GM19438 (cell line): Measurements from ENCODE around the gene PRPF6.

Source experiments
- ATAC-seq: cut with Tn5 transposase; IDR thresholded peaks from one replicate; pipeline ENCODE4 v1.9.1; 2021; ENCODE audit warnings: low read depth; ENCODE audit not compliant: unreplicated experiment

The PRPF6 gene

DNA sequence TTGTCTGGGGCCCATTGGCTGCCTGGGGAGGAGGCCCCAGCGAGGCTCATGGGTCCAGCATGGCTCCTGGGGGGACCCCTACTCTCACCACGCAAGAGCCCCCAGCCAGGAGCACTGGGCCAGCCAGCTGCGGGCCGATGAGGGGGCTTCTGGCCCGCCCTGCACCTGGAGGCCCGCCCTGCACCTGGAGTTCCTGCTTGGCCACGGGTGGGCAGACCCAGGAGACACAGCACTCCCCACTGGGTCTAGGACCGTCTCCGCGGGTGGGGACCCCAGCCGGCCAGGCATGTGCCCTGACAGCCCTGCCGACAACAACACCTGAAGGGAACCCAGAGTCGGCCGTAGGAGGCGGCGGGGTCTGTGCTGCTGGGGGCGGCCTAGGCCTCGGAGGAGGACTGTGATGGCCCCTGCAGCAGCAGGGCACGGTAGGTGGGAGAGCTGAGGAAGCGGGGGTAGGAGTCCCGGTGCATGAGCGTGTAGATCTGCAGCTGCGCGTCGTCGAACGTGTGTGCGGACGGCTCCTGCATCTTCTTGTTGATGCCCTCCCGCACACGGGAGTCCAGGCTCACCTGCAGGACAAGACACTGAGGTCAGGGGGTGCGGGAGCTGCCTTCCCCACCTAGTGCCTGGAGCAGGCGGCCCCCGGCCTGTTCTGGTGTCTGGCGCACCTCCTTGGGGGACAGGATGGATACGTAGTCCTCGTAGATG lies 92.7 kb downstream of the PRPF6 start:
- ATAC-seq, result no peak

DNA sequence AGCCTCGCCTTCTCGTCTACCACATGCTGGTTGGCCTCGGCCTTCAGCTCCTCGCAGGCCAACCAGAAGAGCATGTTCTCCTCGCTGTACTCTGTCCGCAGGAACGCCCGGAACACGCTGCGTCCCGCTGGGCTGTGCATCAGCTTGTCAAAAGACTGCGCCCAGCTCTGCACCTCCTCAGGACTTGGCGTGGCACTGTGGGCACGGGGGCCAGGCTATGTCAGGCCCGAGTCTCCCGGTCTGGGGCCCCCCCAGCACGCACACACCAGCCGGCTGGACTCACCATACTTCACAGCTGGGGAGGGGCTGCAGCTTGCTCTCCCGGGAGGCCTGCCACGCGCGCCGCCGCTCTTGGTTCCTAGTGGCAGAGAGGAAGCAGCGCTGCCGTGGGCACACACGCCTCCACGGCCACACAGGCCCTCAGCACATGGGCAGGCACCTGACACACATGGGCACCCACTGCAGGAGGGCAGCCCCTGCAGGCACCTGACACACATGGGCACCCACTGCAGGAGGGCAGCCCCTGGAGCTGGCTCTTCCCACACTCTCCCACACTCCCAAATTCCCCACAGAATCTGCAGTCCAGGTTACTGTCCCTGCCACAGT lies 93.4 kb downstream of the PRPF6 start:
- ATAC-seq, result no peak

GRCh38 chr20:64074963-64075362 lies 94.0 kb downstream of the PRPF6 start:
- ATAC-seq, result no peak

GRCh38 chr20:64075556-64075955 lies 94.6 kb downstream of the PRPF6 start:
- ATAC-seq, result no peak

DNA sequence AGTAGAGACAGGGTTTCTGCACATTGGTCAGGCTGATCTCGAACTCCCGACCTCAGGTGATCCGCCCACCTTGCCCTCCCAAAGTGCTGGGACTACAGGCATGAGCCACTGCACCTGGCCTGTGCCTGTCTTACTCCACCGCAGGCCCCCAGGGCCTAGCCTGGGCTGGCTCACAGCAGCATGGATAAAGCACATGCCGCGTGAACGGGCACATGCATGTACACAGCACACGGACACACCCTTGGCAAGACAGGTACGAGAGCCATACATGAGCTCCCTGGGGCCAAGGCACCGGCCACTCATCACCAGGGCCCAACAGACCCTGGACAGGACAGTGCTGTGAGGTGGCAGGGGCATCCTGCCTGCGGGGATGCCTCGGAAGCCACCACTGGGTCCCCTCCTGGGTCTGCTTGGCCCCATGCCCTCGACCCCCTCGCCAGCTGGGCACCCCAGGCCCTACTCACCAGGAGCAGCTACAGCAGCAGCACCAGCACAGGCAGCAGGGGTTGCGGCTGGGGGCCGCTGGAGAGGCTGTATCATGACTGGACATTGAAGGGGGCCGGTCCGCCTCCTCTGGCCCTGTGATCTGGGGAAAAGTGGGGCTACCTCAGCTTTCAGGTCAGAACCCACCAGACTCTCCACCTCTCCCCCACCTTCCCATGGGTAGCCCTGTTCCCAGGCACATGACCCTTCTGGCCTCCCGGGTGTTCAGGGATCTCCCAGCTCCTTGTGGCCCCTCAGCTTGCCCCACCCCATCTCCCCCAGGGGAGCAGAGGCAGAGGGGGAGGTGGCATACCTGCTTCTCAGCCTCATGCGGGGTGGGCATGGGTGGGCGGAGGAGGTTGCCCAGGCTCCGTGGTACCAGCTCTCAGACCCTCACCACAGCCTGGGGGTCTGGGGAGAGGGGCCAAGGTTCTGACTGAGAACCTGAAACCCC lies 95.4 kb downstream of the PRPF6 start:
- ATAC-seq, result no peak

- no peak for ATAC-seq
Observed at GRCh38 chr20:64077094-64077493, 96.2 kb downstream of the PRPF6 start.

GRCh38 chr20:64077541-64077875 lies 96.6 kb downstream of the PRPF6 start:
- no peak for ATAC-seq

DNA sequence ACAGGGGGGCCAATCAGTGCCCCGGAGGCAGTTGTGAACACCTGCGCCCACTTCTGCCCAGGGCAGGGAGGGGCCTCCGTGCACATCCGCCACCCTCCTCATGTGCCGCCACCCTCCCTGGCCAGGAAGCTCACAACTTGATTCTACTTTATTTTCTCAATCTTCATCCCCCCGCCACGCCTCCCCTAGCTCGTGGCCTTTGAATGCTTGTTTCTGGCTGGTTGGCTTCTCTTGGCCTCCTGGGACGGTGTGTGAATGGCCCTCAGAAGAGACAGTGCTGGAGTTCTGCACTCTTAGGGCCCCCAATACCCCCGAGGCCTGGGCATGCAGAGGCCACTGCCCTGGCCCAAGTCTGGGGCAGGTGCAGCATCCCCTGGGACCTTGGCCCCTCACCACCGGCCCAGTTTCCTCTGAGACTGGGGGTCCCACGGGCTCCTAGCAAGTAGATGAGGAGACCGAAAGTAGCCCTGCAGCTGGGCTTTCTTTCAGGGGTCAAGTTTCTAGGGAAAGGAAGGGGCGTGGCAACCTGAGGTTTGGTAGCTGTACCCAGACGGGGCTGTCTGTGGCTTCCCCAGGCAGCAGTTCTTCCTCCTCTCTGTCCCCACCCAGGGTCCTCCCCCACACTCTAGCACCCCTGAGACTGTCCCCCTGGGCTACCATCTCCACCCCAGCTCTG lies 97.1 kb downstream of the PRPF6 start:
- ATAC-seq, result peak; percentile 32

GRCh38 chr20:64078934-64079272 lies 98.0 kb downstream of the PRPF6 start:
- ATAC-seq, result no peak

DNA sequence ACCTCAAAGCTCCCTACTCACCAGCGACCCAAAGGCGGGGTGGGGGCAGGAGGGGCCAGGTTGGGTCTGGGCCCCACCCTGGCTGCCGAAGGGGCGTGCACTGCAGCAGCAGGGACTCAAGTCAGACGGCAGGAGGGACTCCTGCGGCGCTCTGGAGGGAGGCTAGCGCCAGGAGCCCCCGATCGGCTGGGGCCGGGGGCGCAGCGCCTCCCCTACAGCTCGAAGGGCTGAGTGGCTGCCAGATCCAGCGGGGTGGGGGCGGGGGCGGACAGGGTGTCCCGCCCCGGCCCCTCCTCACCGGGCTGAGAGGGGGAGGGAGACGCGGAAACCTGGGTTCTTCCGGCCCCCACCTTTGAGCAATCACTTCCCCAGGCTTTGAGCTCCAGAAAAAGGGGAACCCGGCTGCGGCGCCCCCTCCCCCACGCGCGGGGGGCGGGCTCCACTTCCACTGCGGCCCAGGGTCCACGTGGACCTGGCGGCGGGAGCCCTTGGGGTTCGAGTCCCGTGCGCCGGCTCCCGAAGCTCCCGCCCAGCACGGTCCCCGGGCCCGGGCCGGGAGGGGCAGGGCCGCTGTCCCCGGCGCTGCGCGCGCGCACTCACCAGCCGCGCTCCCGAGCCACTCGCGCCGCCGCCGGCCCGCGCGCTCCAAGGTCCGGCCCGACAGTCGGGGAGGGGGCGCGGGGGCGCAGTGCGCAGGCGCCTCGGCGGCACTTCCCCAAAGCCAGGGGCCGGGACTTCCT lies 98.5 kb downstream of the PRPF6 start, which contains the start of gene RGS19:
Gene RGS19, minus strand, starts transcription at position 246 of the 740 bp plus-strand sequence. CDS start 2,632 bp downstream, outside the sequence.
- peak; percentile 44 for ATAC-seq

DNA sequence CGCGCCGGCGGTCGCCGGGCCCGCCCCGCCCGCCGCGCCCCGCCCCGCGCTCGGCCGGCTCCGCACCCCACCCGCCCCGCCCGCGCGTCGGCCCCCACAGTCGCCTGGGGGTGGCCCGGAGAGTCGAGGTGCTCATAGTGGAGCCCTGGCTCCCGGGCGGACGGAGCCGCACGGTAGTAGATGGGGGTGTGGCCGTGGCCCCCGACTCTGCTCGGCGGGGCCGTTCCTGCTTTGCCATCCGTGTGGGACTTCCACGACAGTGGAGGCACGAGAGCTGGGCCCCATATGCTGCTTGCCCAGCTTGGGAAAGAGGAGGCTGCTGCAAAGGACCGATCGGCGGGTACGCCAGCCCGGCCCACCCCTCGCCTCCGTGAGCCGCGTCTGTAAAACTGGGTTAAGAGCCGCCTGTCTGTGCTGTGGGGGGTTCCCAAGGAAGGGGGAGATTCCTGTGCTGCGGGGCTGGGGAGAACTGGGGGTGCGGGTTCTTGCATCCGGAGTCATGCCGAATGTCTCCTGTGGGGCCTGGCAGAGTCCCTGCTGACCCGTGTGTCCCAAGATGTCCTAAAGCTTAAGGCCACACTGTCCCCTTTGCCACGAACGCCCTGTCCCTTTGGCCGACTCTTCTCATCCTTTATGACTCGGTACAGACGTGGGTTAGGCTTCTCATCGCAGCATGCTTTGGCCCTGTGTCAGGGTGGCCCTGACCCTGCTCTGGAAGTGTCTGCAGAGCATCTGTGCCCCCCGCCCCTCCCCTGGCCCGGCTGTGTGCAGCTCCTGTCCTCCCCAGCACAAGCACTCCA lies 99.3 kb downstream of the PRPF6 start, which contains the start of gene OPRL1:
Gene OPRL1, plus strand, starts transcription at position 70 of the 800 bp plus-strand sequence. CDS start 12,639 bp downstream, outside the sequence.
- no peak for ATAC-seq

GRCh38 chr20:64080813-64081623 lies 100.1 kb downstream of the PRPF6 start:
- no peak for ATAC-seq

GRCh38 chr20:64081624-64081964 lies 100.7 kb downstream of the PRPF6 start:
- no peak for ATAC-seq

- no peak for ATAC-seq
Observed at GRCh38 chr20:64082126-64082731, 101.3 kb downstream of the PRPF6 start.
